IMR-90 (cell line): ENCODE results near the gene TCF7L1. TPM values are rescaled to one million over a fixed set of nuclear protein-coding genes. Genes with fewer than 3 reads are reported as not detected.

Source experiments
- ATAC-seq: fragments of 200-7000 bp; cut with Tn5 transposase; 2 replicates; pipeline ENCODE4 v1.9.1; 2020; ENCODE audit warnings: low read depth, mild to moderate bottlenecking, moderate library complexity
- BruUV-seq: library from RNA; stranded (reverse); fragments of 400-500 nt; replicated peaks from 2 replicates; lab custom pipeline; 2021; lab: Mats Ljungman, UMichigan
- CTCF ChIA-PET: fragments of 300-600 bp; formaldehyde crosslinking; extraction: SDS; loops from one replicate; lab custom pipeline; 2021; ENCODE audit warnings: antibody characterized with exemption; lab: Yijun Ruan, JAX
- POLR2A ChIA-PET: fragments of 300-600 bp; sonication (Branson Sonifier 250); formaldehyde crosslinking; loops from one replicate; lab custom pipeline; 2022; ENCODE audit warnings: antibody characterized with exemption; ENCODE audit not compliant: unreplicated experiment; lab: Charles Lee
- DNase-seq: peaks from one replicate; pipeline ENCODE4 v3.0.0; 2013
- H2AFZ ChIP-seq: replicated peaks from 2 replicates; pipeline ENCODE3; 2013; ENCODE audit warnings: low read length, mild to moderate bottlenecking; ENCODE audit not compliant: poor library complexity
- H2AK5ac ChIP-seq: 2 replicates; pipeline ENCODE4 v1.6.1; 2013; ENCODE audit warnings: low read depth, low read length, inconsistent platforms
- H2AK9ac ChIP-seq: replicated peaks from 2 replicates; pipeline ENCODE3; 2013; ENCODE audit warnings: mild to moderate bottlenecking, low read depth, low read length, moderate library complexity; ENCODE audit not compliant: poor library complexity
- H2BK120ac ChIP-seq: 2 replicates; pipeline ENCODE4 v1.6.1; 2013; ENCODE audit warnings: low read depth, low read length, inconsistent platforms
- H2BK15ac ChIP-seq: 3 replicates; pipeline ENCODE4 v1.6.1; 2013; ENCODE audit warnings: low read depth, low read length, inconsistent platforms
- H2BK20ac ChIP-seq: 2 replicates; pipeline ENCODE4 v1.6.1; 2013; ENCODE audit warnings: low read depth, mild to moderate bottlenecking, inconsistent platforms, low read length, moderate library complexity
- H2BK5ac ChIP-seq: 2 replicates; pipeline ENCODE4 v1.6.1; 2013; ENCODE audit warnings: mild to moderate bottlenecking, low read depth, low read length, inconsistent platforms; ENCODE audit not compliant: poor library complexity, severe bottlenecking
- H3K14ac ChIP-seq: replicated peaks from 2 replicates; pipeline ENCODE4 v1.6.1; 2013; ENCODE audit warnings: low read depth, low read length, inconsistent platforms
- H3K18ac ChIP-seq: 2 replicates; pipeline ENCODE4 v1.6.1; 2013; ENCODE audit warnings: low read depth, low read length, control low read depth
- H3K23ac ChIP-seq: 2 replicates; pipeline ENCODE4 v1.6.1; 2013; ENCODE audit warnings: low read depth, low read length, inconsistent platforms
- H3K27ac ChIP-seq: 2 replicates; pipeline ENCODE4 v1.5.1; 2013; ENCODE audit warnings: mild to moderate bottlenecking, control low read depth, low read length; ENCODE audit not compliant: insufficient read depth
- H3K27me3 ChIP-seq: 2 replicates; pipeline ENCODE4 v1.6.1; 2013; ENCODE audit warnings: low read length; ENCODE audit not compliant: control insufficient read depth, insufficient read depth
- H3K36me3 ChIP-seq: 2 replicates; pipeline ENCODE4 v1.6.1; 2013; ENCODE audit warnings: low read length, mixed read lengths; ENCODE audit not compliant: control insufficient read depth, insufficient read depth
- H3K4ac ChIP-seq: 2 replicates; pipeline ENCODE4 v1.6.1; 2013; ENCODE audit warnings: low read depth, low read length, inconsistent platforms
- H3K4me1 ChIP-seq: 2 replicates; pipeline ENCODE4 v1.6.1; 2013; ENCODE audit warnings: low read length, mixed read lengths; ENCODE audit not compliant: control insufficient read depth, insufficient read depth
- H3K4me2 ChIP-seq: 2 replicates; pipeline ENCODE4 v1.6.1; 2013; ENCODE audit warnings: low read depth, mild to moderate bottlenecking, control low read depth, low read length, moderate library complexity
- H3K4me3 ChIP-seq: 2 replicates; pipeline ENCODE4 v1.5.1; 2013; ENCODE audit warnings: low read depth, mild to moderate bottlenecking, control low read depth, low read length, moderate library complexity; ENCODE audit not compliant: insufficient read depth
- H3K56ac ChIP-seq: 2 replicates; pipeline ENCODE4 v1.6.1; 2013; ENCODE audit warnings: low read length, inconsistent platforms; ENCODE audit not compliant: insufficient read depth; ENCODE audit errors: extremely low read depth
- H3K79me1 ChIP-seq, 2 experiments: 2 replicates each; pipeline ENCODE4 v1.6.1; 2013; ENCODE audit warnings: low read length in 2 of 2, inconsistent platforms in 1 of 2, low read depth in 1 of 2
- H3K9ac ChIP-seq: 2 replicates; pipeline ENCODE4 v1.6.1; 2013; ENCODE audit warnings: low read depth, low read length, control low read depth
- H3K9me1 ChIP-seq: 2 replicates; pipeline ENCODE4 v1.6.1; 2013; ENCODE audit warnings: low read length, inconsistent platforms; ENCODE audit not compliant: insufficient read depth
- H3K9me3 ChIP-seq: 2 replicates; pipeline ENCODE4 v1.6.1; 2013; ENCODE audit warnings: low read length; ENCODE audit not compliant: control insufficient read depth, insufficient read depth
- H4K20me1 ChIP-seq: 2 replicates; pipeline ENCODE4 v1.6.1; 2013; ENCODE audit warnings: low read length, inconsistent platforms; ENCODE audit not compliant: insufficient read depth
- H4K5ac ChIP-seq: 2 replicates; pipeline ENCODE4 v1.6.1; 2013; ENCODE audit warnings: mild to moderate bottlenecking, low read depth, low read length, control low read depth
- H4K8ac ChIP-seq, 2 experiments: 2 replicates each; pipeline ENCODE4 v1.6.1; 2013; ENCODE audit warnings: low read depth in 2 of 2, low read length in 2 of 2, control low read depth in 1 of 2, inconsistent platforms in 1 of 2
- H4K91ac ChIP-seq: 2 replicates; pipeline ENCODE4 v1.6.1; 2013; ENCODE audit warnings: low read depth, low read length, inconsistent platforms; ENCODE audit not compliant: insufficient read depth
- CEBPB ChIP-seq: IDR thresholded peaks from 2 replicates; pipeline ENCODE4 v1.6.1; 2012; ENCODE audit warnings: low read depth, low read length, improper control_type of control experiment
- WGBS, 2 experiments: methylation state at CpG; one replicate each; pipeline versions ENCODE4 v1.1.5 to v1.1.7; 2013; ENCODE audit warnings: missing lambda C conversion rate in 2 of 2; ENCODE audit not compliant: insufficient read length in 1 of 2; ENCODE audit errors: extremely low coverage in 2 of 2; 5-methylcytosine and 5-hydroxymethylcytosine counted together
- dilution Hi-C: fragments of 300-500 bp; cut with HindIII; formaldehyde crosslinking; loops from one replicate; pipeline ENCODE4 v1.14.3; 2018; ENCODE audit warnings: low sequenced_read_pairs; ENCODE audit not compliant: unreplicated experiment
- in situ Hi-C: fragments of 300-500 bp; cut with MboI; formaldehyde crosslinking; loops from 3 replicates; pipeline ENCODE4 v1.14.3; 2019; ENCODE audit warnings: low sequenced_read_pairs, inconsistent platforms, mixed read lengths
- intact Hi-C: fragments of 100-400 bp; cut with micrococcal nuclease; formaldehyde crosslinking; loops from 2 replicates; pipeline ENCODE4 v1.10.0; 2022
- polyA plus RNA-seq, 3 experiments: library from polyadenylated mRNA; depleted of rRNA; stranded (reverse); fragments of >200 nt; gene quantifications; 2 replicates each; pipeline ENCODE4 v1.2.3, GENCODE V29; 2012; ENCODE audit warnings: low replicate concordance in 1 of 3
- total RNA-seq: library from RNA; depleted of rRNA; stranded (reverse); fragments of >200 nt; gene quantifications from 2 replicates; pipeline ENCODE4 v1.2.3, GENCODE V29; 2012

The TCF7L1 gene
- total and polyA plus RNA-seq, 2 of the 4 experiments (the other 2 are of a cell fraction), result 0.72 to 11.1 TPM

DNA sequence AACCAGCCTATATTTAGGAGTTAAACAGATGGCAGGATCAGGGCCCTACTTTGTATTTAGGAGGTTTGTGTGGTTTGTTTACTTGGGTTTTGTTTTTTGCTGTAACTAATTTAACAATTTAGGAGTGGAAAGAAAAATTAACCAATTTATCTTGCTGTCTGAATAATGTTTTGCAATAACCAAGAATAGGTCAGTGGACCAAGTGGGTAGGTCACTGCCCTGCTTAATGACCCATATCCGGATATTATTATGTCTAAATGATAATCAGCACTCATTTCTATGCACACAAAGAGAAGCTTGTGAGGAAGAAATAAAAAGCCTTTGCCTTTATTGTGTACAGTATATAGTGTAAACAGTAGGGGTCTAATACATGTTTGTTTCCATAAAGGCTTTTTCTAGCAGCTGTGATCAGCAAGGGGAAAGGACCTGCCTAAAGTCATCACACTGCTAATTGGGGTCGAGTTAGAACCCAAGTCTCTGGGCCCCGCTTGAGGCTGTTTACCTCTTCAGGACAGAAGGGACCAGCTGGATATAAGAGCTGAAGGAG, 118.0 kb downstream of the TCF7L1 start:
- Histone ChIP-seq H4K91ac (no peak overlapping the region), H4K5ac (no peak overlapping the region), H3K4me3 (no peak overlapping the region), H2AFZ (no peak overlapping the region), H3K23ac (no peak overlapping the region), H4K8ac (no peak overlapping the region), H3K9me1 (peaks cover 15% of the 10 kb centered on the region), H3K36me3 (no peaks in the 10 kb centered on the region), H3K56ac (no peak overlapping the region), H3K27me3 (no peaks in the 10 kb centered on the region), H3K9me3 (no peaks in the 10 kb centered on the region), H3K4me1 (peaks cover 26% of the 10 kb centered on the region), H2BK15ac (no peak overlapping the region), H3K4ac (no peak overlapping the region), H3K79me1 (peaks cover 30 to 83% of the 10 kb centered on the region in 2 experiments), H3K27ac (no peak overlapping the region), H2AK5ac (no peak overlapping the region), H3K4me2 (no peak overlapping the region), H3K14ac (no peak overlapping the region), H2AK9ac (no peak overlapping the region), H3K18ac (no peak overlapping the region), H2BK120ac (no peak overlapping the region), H2BK5ac (no peak overlapping the region), H2BK20ac (no peak overlapping the region), H3K9ac (no peak overlapping the region), H4K20me1 (peaks cover 14% of the 10 kb centered on the region)
- 100% methylated on average over 1 of the region's 3 CpGs; no CpG with 5 or more reads in 1 of the 2 experiments for WGBS, 2 experiments
- TF ChIP-seq CEBPB, result no peak
- no TSS peak for BruUV-seq
- ChIA-PET POLR2A (no interaction called here), CTCF (no interaction called here)
- dilution Hi-C loops (no loop called here), intact Hi-C loops (no loop called here), in situ Hi-C loops (no loop called here)
- ATAC-seq (no peak), DNase-seq (no peak)
